ENCODE results near the gene ITPRIPL1. TPM values are rescaled to one million over a fixed set of nuclear protein-coding genes. Genes with fewer than 3 reads are reported as not detected.

The ITPRIPL1 gene
- total and polyA plus RNA-seq, 2 of the 4 experiments (the other 2 are of a cell fraction) = 0.84 to 1.1 TPM

DNA sequence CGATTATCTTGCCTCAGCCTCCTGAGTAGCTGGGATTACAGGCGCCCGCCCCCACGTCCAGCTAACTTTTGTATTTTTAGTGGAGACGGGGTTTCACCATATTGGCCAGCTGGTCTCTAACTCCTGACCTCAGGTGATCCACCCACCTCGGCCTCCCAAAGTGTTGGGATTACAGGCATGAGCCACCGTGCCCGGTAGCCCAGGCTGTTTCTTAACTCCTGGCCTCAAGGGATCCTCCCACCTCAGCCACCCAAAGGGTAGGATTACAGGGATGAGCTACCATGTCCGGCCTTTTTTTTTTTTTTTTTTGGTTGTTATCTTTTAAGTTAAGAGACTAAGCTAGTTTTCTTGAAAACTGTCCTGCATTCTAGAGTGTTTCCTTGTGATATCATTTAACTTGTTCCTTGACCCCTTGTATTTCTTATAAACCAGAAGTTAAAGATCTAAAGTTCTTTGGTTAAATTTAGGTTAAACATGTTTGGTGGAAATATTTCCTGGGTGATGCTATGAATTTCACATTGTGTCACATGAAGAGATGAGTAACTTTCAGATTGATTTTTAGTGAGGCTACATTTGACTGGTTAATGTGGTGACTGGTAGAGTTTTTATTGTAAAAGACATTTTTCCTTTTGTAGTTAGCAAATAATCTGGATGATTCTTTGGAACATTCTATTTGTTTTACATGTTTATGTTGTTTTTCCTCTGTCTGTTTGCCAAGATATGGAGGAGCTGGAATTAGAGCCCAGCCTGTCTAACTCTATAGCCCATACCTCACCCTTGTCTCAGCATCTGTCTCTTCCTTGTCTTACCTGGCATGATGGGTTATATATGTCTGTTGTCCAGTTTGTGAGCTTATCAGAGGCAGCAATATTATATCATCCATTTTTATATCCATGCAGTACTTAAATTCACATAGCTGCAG, 15.6 kb downstream of the ITPRIPL1 start:
- POLR2A ChIA-PET (ENCODE audit: unreplicated experiment) = no interaction called here

More for the DNA sequence above, 15.6 kb downstream of the ITPRIPL1 start:
- ATAC-seq (ENCODE audit: low read depth) = no peak
- in situ Hi-C loops (cut with MboI; ENCODE audit: low sequenced_read_pairs) (no loop called here), dilution Hi-C loops (cut with HindIII; ENCODE audit: low sequenced_read_pairs, unreplicated experiment) (no loop called here), intact Hi-C loops (cut with micrococcal nuclease) (no loop called here)
- H3K4me2 ChIP-seq (ENCODE audit: low read depth, low read length) = no peak overlapping the region
- H2BK120ac ChIP-seq (ENCODE audit: low read depth, low read length) = no peak overlapping the region
- 100% methylated on average over 1 of the region's 9 CpGs; no CpG with 5 or more reads in 1 of the 2 experiments for WGBS, 2 experiments (ENCODE audit: extremely low coverage in 2 of 2, insufficient read length in 1 of 2)
- no peak overlapping the region; a peak in 1 of 4 replicates for H4K8ac ChIP-seq (ENCODE audit: low read depth in 2 of 2, low read length in 2 of 2)
- no peak overlapping the region for H2AFZ ChIP-seq (replicated peaks; ENCODE audit: low read length, poor library complexity)
- CTCF ChIA-PET = no interaction called here
- DNase-seq = peak; percentile 64
- H4K20me1 ChIP-seq (ENCODE audit: insufficient read depth, low read length) = no peaks in the 10 kb centered on the region
- no peak overlapping the region for H2BK20ac ChIP-seq (ENCODE audit: low read depth, low read length)
- H3K4me3 ChIP-seq (ENCODE audit: insufficient read depth, low read depth, low read length) = no peak overlapping the region
- peak overlapping the region; percentile 24; the same call in 1 of the 2 replicates for H4K91ac ChIP-seq (ENCODE audit: insufficient read depth, low read depth, low read length)
- no peaks in the 10 kb centered on the region for H3K36me3 ChIP-seq (ENCODE audit: control insufficient read depth, insufficient read depth, low read length)
- H3K27ac ChIP-seq (ENCODE audit: insufficient read depth, low read length) = peak overlapping the region; percentile 37; the same call in 1 of the 2 replicates
- no peak overlapping the region for H3K9ac ChIP-seq (ENCODE audit: low read depth, low read length)
- no peak overlapping the region for H2BK15ac ChIP-seq (ENCODE audit: low read depth, low read length)
- no TSS peak for BruUV-seq (replicated peaks)
- H3K14ac ChIP-seq (replicated peaks; ENCODE audit: low read depth, low read length) = no peak overlapping the region
- no peak overlapping the region for H4K5ac ChIP-seq (ENCODE audit: low read depth, low read length)
- no peaks in the 10 kb centered on the region for H3K9me3 ChIP-seq (ENCODE audit: control insufficient read depth, insufficient read depth, low read length)
- H2BK5ac ChIP-seq (ENCODE audit: low read depth, low read length, poor library complexity, severe bottlenecking) = no peak overlapping the region
- H3K4ac ChIP-seq (ENCODE audit: low read depth, low read length) = 0 out of 2 replicates have a peak overlapping the region, but pooled peaks have one; percentile 15
- TF ChIP-seq NFE2L2 (IDR thresholded peaks at IDR 0.05; ENCODE audit: low read depth, low read length) (no peak), USF2 (IDR thresholded peaks at IDR 0.05; ENCODE audit: low read depth, low read length) (peak; percentile 50), CEBPB (IDR thresholded peaks at IDR 0.05; ENCODE audit: low read depth, low read length) (peak; percentile 24; the same call in 1 of the 2 replicates), SMC3 (IDR thresholded peaks at IDR 0.05; ENCODE audit: low read depth, low read length) (no peak), POLR2A (IDR thresholded peaks at IDR 0.05; ENCODE audit: low read depth, low read length) (no peak), CHD1 (IDR thresholded peaks at IDR 0.05; ENCODE audit: low read depth, low read length) (no peak)
- no peak overlapping the region for H2AK9ac ChIP-seq (replicated peaks; ENCODE audit: low read depth, low read length, poor library complexity)
- peaks cover 11% of the 10 kb centered on the region for H3K4me1 ChIP-seq (ENCODE audit: control insufficient read depth, insufficient read depth, low read length)
- H3K18ac ChIP-seq (ENCODE audit: low read depth, low read length) = no peak overlapping the region
- 0 out of 2 replicates have a peak overlapping the region, but pooled peaks have one; percentile 3 for H3K23ac ChIP-seq (ENCODE audit: low read depth, low read length)
- H3K79me1 ChIP-seq (ENCODE audit: low read depth in 1 of 2, low read length in 2 of 2) = peaks cover 21 to 68% of the 10 kb centered on the region in 2 experiments
- no peak overlapping the region for H3K56ac ChIP-seq (ENCODE audit: extremely low read depth, insufficient read depth, low read length)
- no peak overlapping the region for H2AK5ac ChIP-seq (ENCODE audit: low read depth, low read length)
- no peaks in the 10 kb centered on the region for H3K27me3 ChIP-seq (ENCODE audit: control insufficient read depth, insufficient read depth, low read length)
- H3K9me1 ChIP-seq (ENCODE audit: insufficient read depth, low read length) = peaks cover 19% of the 10 kb centered on the region
